GM12878 (cell line): ENCODE results near the gene OTUD3. TPM values are rescaled to one million over a fixed set of nuclear protein-coding genes. Genes with fewer than 3 reads are reported as not detected.

ENCODE experiments used
- ATAC-seq: fragments of 200-7000 bp; cut with Tn5 transposase; 3 replicates; pipeline ENCODE4 v1.9.1; 2020; ENCODE audit warnings: mild to moderate bottlenecking, moderate library complexity
- BruUV-seq: library from RNA; stranded (reverse); fragments of 400-500 nt; replicated peaks from 2 replicates; lab custom pipeline; 2021; lab: Mats Ljungman, UMichigan
- CTCF ChIA-PET: fragments of 300-600 bp; sonication (Branson Sonifier 250); formaldehyde crosslinking; extraction: SDS; loops from one replicate; lab custom pipeline; 2021; ENCODE audit warnings: inconsistent platforms; lab: Yijun Ruan, JAX
- POLR2A ChIA-PET: fragments of 350-600 bp; formaldehyde crosslinking; extraction: SDS; loops from one replicate; lab custom pipeline; 2021; ENCODE audit warnings: inconsistent platforms; lab: Charles Lee
- RAD21 ChIA-PET: fragments of 300-600 bp; sonication (Branson Sonifier 250); formaldehyde crosslinking; loops from one replicate; lab custom pipeline; 2023; ENCODE audit warnings: antibody characterized with exemption; ENCODE audit not compliant: unreplicated experiment; lab: Charles Lee
- SMC1A ChIA-PET: fragments of 300-600 bp; sonication (Branson Sonifier 250); formaldehyde crosslinking; loops from one replicate; lab custom pipeline; 2023; ENCODE audit not compliant: unreplicated experiment, uncharacterized antibody; lab: Charles Lee
- DNase-seq: peaks from one replicate; pipeline ENCODE4 v3.0.0-alpha.2; 2011; ENCODE audit warnings: low read depth, low spot score
- FAIRE-seq: peaks from 3 replicates; lab custom pipeline; 2011; peaks lifted over from hg19 to GRCh38; lab: Jason Lieb, UNC
- H2AFZ ChIP-seq: 2 replicates; pipeline ENCODE4 v1.6.0; 2011; ENCODE audit warnings: low read depth, low read length, control low read depth; ENCODE audit not compliant: control insufficient read depth
- H3K27ac ChIP-seq: 2 replicates; pipeline ENCODE4 v1.5.1; 2011; ENCODE audit warnings: control low read depth; ENCODE audit not compliant: control insufficient read depth, insufficient read depth
- H3K27me3 ChIP-seq, 2 experiments: replicated peaks in 1 of 2; 2 replicates each; pipeline versions ENCODE4 v1.6.0 to v1.6.1; 2011; ENCODE audit warnings: low read length in 1 of 2; ENCODE audit not compliant: control insufficient read depth in 2 of 2, insufficient read depth in 2 of 2
- H3K36me3 ChIP-seq, 2 experiments: 2 replicates each; pipeline ENCODE4 v1.5.1; 2011; ENCODE audit warnings: low read length in 1 of 2; ENCODE audit not compliant: control insufficient read depth in 2 of 2, insufficient read depth in 2 of 2
- H3K4me1 ChIP-seq: 2 replicates; pipeline ENCODE4 v1.6.1; 2011; ENCODE audit warnings: mild to moderate bottlenecking, low read length, moderate library complexity, mixed read lengths; ENCODE audit not compliant: control insufficient read depth, insufficient read depth
- H3K4me2 ChIP-seq: 2 replicates; pipeline ENCODE4 v1.6.0; 2011; ENCODE audit warnings: control low read depth; ENCODE audit not compliant: control insufficient read depth, insufficient read depth
- H3K4me3 ChIP-seq: fragments of 200-600 bp; sonication (generic); 2 replicates; pipeline ENCODE4 v1.5.1; 2016
- H3K79me2 ChIP-seq: 2 replicates; pipeline ENCODE4 v1.6.0; 2011; ENCODE audit warnings: low read length; ENCODE audit not compliant: control insufficient read depth, insufficient read depth
- H3K9ac ChIP-seq: 2 replicates; pipeline ENCODE4 v1.8.0; 2011; ENCODE audit warnings: low read length, control low read depth, mixed read lengths; ENCODE audit not compliant: control insufficient read depth, insufficient read depth
- H3K9me3 ChIP-seq: replicated peaks from 3 replicates; pipeline ENCODE4 v1.5.1; 2011; ENCODE audit warnings: mild to moderate bottlenecking, low read length; ENCODE audit not compliant: control insufficient read depth, insufficient read depth
- H4K20me1 ChIP-seq: 2 replicates; pipeline ENCODE4 v1.6.0; 2011; ENCODE audit not compliant: control insufficient read depth, insufficient read depth
- BMI1 ChIP-seq: fragments of 450-650 bp; IDR thresholded peaks from 2 replicates; pipeline ENCODE4 v1.6.1; 2016; ENCODE audit warnings: mild to moderate bottlenecking, moderate library complexity, borderline replicate concordance
- BRCA1 ChIP-seq: IDR thresholded peaks from 2 replicates; pipeline ENCODE4 v1.6.1; 2011; ENCODE audit warnings: low read depth, low read length, improper control_type of control experiment
- FOXK2 ChIP-seq: fragments of 450-650 bp; IDR thresholded peaks from 2 replicates; pipeline ENCODE4 v1.6.1; 2017; ENCODE audit warnings: mild to moderate bottlenecking, moderate library complexity
- FOXM1 ChIP-seq: IDR thresholded peaks from 2 replicates; pipeline ENCODE4 v1.6.1; 2012; ENCODE audit warnings: low read depth, mild to moderate bottlenecking, inconsistent platforms, low read length, moderate library complexity
- HCFC1 ChIP-seq: fragments of 150-350 bp; IDR thresholded peaks from 2 replicates; pipeline ENCODE4 v1.6.1; 2014; ENCODE audit warnings: low read length
- NBN ChIP-seq: fragments of 450-650 bp; IDR thresholded peaks from 2 replicates; pipeline ENCODE4 v1.6.1; 2016
- PAX8 ChIP-seq: fragments of 450-650 bp; IDR thresholded peaks from 2 replicates; pipeline ENCODE4 v1.6.1; 2017; ENCODE audit warnings: mild to moderate bottlenecking, moderate library complexity
- STAT3 ChIP-seq: IDR thresholded peaks from 2 replicates; pipeline ENCODE4 v1.6.1; 2011; ENCODE audit warnings: low read depth, low read length, improper control_type of control experiment
- WGBS: methylation state at CpG from one replicate; pipeline ENCODE4 v1.1.6; 2016; ENCODE audit warnings: low lambda C conversion rate; ENCODE audit not compliant: insufficient replicate concordance, insufficient coverage; ENCODE audit errors: missing lambda C conversion rate; 5-methylcytosine and 5-hydroxymethylcytosine counted together
- in situ Hi-C: fragments of 300-500 bp; cut with MboI; formaldehyde crosslinking; loops from 9 replicates; pipeline ENCODE4 v1.14.3; 2018; ENCODE audit warnings: mixed read lengths
- intact Hi-C: fragments of 100-400 bp; cut with micrococcal nuclease; formaldehyde crosslinking; loops from one replicate; pipeline ENCODE4 v1.14.2; 2022; ENCODE audit not compliant: unreplicated experiment
- polyA plus RNA-seq, 11 experiments: library from polyadenylated mRNA; depleted of rRNA in 4 of 11; unstranded in 6 of 11; stranded (reverse) in 5 of 11; fragments of >200 nt; fragmentation: Nextera tagmentation in 4 of 11; fragmentation: Illumina TruSeq in 1 of 11; extraction: Ambion mirVana in 4 of 11; extraction: Trizol in 1 of 11; gene quantifications; 1 replicate in 1 of 11; 2 replicates in 10 of 11; pipeline versions ENCODE4 v1.2.1 to v1.2.3, GENCODE V29; 2011 to 2016; ENCODE audit warnings: inconsistent platforms in 2 of 11, missing spikeins in 2 of 11, low read depth in 1 of 11
- total RNA-seq, 4 experiments: library from RNA; depleted of rRNA in 3 of 4; stranded (reverse); fragments of >200 nt in 3 of 4; fragmentation: Illumina TruSeq in 1 of 4; extraction: Trizol in 1 of 4; gene quantifications; 2 replicates each; pipeline versions ENCODE4 v1.2.1 to v1.2.3, GENCODE V29; 2013 to 2021
- TF ChIP-seq, protein P1 (sequence below): fragments of 450-650 bp; formaldehyde crosslinking; IDR thresholded peaks from 2 replicates; pipeline ENCODE4 v1.4.0; 2020; ENCODE audit warnings: mild to moderate bottlenecking, moderate library complexity
- TF ChIP-seq, protein P2 (sequence below): IDR thresholded peaks from 2 replicates; pipeline ENCODE4 v1.6.1; 2011; ENCODE audit warnings: borderline replicate concordance, low read depth, mild to moderate bottlenecking, moderate library complexity, mixed read lengths, low read length; ENCODE audit not compliant: insufficient read depth; ENCODE audit errors: extremely low read length
- TF ChIP-seq, protein P3 (sequence below): fragments of 450-650 bp; formaldehyde crosslinking; IDR thresholded peaks from 2 replicates; pipeline ENCODE4 v1.4.0; 2022; ENCODE audit warnings: mild to moderate bottlenecking, moderate library complexity
- TF ChIP-seq, protein P4 (sequence below): fragments of 450-650 bp; IDR thresholded peaks from 2 replicates; pipeline ENCODE4 v1.6.1; 2018; ENCODE audit warnings: borderline replicate concordance, mild to moderate bottlenecking; ENCODE audit not compliant: partially characterized antibody

The OTUD3 gene
- total and polyA plus RNA-seq, 10 of the 15 experiments (the other 5 are each of a cell fraction or from before 2014, with no cell fraction given), result 0.77 to 8.9 (median 4.8) TPM

DNA sequence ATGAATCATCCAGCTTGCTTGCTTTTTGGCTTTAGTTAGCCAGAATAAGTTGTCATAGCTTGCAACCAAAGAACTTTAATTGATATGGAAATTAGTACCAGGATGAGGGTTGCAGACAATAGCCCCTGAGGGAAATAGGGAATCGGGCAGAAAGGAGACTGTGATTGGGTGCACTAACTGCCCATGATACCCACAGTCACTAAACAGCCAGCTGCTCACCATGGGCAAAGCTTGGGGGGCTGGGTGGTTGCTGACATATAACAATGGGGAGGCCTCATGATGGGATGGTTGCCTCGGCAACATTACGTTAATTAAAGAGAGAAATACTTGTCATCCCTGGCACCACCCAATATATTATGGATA, 59.0 kb downstream of the OTUD3 start (continued):
- TF ChIP-seq, protein P1, sequence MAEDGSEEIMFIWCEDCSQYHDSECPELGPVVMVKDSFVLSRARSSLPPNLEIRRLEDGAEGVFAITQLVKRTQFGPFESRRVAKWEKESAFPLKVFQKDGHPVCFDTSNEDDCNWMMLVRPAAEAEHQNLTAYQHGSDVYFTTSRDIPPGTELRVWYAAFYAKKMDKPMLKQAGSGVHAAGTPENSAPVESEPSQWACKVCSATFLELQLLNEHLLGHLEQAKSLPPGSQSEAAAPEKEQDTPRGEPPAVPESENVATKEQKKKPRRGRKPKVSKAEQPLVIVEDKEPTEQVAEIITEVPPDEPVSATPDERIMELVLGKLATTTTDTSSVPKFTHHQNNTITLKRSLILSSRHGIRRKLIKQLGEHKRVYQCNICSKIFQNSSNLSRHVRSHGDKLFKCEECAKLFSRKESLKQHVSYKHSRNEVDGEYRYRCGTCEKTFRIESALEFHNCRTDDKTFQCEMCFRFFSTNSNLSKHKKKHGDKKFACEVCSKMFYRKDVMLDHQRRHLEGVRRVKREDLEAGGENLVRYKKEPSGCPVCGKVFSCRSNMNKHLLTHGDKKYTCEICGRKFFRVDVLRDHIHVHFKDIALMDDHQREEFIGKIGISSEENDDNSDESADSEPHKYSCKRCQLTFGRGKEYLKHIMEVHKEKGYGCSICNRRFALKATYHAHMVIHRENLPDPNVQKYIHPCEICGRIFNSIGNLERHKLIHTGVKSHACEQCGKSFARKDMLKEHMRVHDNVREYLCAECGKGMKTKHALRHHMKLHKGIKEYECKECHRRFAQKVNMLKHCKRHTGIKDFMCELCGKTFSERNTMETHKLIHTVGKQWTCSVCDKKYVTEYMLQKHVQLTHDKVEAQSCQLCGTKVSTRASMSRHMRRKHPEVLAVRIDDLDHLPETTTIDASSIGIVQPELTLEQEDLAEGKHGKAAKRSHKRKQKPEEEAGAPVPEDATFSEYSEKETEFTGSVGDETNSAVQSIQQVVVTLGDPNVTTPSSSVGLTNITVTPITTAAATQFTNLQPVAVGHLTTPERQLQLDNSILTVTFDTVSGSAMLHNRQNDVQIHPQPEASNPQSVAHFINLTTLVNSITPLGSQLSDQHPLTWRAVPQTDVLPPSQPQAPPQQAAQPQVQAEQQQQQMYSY (CRISPR knock-in tag), result no peak
- TF ChIP-seq HCFC1 (no peak), NBN (no peak)

DNA sequence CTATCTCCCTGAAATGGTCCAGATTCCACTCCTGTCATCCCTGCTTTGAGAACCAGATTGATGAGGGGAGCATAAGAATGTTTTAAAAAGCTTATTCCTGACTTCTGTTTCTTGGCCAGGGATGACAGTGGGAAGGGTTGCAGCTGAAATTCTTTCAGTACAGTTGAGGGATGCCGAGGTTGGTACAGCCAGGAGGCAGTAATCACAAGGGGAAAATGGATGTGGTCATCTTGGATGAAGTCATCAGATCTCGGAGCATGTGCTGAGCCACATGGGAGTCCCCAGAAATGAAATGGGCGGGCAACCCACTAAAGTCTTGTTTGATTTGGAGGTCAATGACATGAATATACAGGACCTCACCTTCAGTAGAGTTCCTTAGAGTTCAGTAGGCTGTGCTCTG, 59.9 kb downstream of the OTUD3 start:
- ChIA-PET RAD21 (no interaction called here), POLR2A (no interaction called here), CTCF (no interaction called here), SMC1A (no interaction called here)
- Histone ChIP-seq H4K20me1 (no peaks in the 10 kb centered on the region), H3K9ac (no peak overlapping the region), H3K27ac (no peak overlapping the region), H3K4me3 (no peak overlapping the region), H3K9me3 (no peaks in the 10 kb centered on the region; the same call in 2 of the 3 replicates), H3K4me2 (no peak overlapping the region), H2AFZ (no peak overlapping the region), H3K4me1 (no peaks in the 10 kb centered on the region), H3K27me3 (no peaks in the 10 kb centered on the region), H3K36me3 (no peaks in the 10 kb centered on the region), H3K79me2 (no peaks in the 10 kb centered on the region)
- BruUV-seq, result no TSS peak
- 25% methylated on average over 3 of the region's 3 CpGs for WGBS
- no peak for ATAC-seq
- in situ Hi-C loops, result no loop called here
- intact Hi-C loops, result no loop called here
- TF ChIP-seq, protein P2, sequence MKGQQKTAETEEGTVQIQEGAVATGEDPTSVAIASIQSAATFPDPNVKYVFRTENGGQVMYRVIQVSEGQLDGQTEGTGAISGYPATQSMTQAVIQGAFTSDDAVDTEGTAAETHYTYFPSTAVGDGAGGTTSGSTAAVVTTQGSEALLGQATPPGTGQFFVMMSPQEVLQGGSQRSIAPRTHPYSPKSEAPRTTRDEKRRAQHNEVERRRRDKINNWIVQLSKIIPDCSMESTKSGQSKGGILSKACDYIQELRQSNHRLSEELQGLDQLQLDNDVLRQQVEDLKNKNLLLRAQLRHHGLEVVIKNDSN, result no peak
- TF ChIP-seq, protein P3, sequence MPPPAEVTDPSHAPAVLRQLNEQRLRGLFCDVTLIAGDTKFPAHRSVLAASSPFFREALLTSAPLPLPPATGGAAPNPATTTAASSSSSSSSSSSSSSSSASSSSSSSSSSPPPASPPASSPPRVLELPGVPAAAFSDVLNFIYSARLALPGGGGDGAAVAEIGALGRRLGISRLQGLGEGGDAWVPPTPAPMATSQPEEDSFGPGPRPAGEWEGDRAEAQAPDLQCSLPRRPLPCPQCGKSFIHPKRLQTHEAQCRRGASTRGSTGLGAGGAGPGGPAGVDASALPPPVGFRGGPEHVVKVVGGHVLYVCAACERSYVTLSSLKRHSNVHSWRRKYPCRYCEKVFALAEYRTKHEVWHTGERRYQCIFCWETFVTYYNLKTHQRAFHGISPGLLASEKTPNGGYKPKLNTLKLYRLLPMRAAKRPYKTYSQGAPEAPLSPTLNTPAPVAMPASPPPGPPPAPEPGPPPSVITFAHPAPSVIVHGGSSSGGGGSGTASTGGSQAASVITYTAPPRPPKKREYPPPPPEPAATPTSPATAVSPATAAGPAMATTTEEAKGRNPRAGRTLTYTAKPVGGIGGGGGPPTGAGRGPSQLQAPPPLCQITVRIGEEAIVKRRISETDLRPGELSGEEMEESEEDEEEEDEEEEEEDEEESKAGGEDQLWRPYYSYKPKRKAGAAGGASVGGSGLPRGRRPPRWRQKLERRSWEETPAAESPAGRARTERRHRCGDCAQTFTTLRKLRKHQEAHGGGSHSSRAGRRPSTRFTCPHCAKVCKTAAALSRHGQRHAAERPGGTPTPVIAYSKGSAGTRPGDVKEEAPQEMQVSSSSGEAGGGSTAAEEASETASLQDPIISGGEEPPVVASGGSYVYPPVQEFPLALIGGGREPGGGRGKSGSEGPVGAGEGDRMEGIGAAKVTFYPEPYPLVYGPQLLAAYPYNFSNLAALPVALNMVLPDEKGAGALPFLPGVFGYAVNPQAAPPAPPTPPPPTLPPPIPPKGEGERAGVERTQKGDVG (CRISPR knock-in tag), result no peak
- TF ChIP-seq, protein P4, sequence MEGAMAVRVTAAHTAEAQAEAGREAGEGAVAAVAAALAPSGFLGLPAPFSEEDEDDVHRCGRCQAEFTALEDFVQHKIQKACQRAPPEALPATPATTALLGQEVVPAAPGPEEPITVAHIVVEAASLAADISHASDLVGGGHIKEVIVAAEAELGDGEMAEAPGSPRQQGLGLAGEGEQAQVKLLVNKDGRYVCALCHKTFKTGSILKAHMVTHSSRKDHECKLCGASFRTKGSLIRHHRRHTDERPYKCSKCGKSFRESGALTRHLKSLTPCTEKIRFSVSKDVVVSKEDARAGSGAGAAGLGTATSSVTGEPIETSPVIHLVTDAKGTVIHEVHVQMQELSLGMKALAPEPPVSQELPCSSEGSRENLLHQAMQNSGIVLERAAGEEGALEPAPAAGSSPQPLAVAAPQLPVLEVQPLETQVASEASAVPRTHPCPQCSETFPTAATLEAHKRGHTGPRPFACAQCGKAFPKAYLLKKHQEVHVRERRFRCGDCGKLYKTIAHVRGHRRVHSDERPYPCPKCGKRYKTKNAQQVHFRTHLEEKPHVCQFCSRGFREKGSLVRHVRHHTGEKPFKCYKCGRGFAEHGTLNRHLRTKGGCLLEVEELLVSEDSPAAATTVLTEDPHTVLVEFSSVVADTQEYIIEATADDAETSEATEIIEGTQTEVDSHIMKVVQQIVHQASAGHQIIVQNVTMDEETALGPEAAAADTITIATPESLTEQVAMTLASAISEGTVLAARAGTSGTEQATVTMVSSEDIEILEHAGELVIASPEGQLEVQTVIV, result no peak
- TF ChIP-seq PAX8 (no peak), BRCA1 (no peak), FOXM1 (no peak), STAT3 (no peak), FOXK2 (no peak), BMI1 (no peak)
- no peak for DNase-seq
- FAIRE-seq, result no peak
